WTC11 (cell line): ENCODE measurements around the gene CLEC5A. TPM values are rescaled to one million over a fixed set of nuclear protein-coding genes. Genes with fewer than 3 reads are reported as not detected.

Source experiments
- ATAC-seq: fragments of 200-7000 bp; cut with Tn5 transposase; 2 replicates; pipeline ENCODE4 v1.10.0; 2021; ENCODE audit warnings: mild to moderate bottlenecking, moderate library complexity
- CTCF ChIA-PET: fragments of 300-600 bp; sonication (Branson Sonifier 250); formaldehyde crosslinking; loops from one replicate; lab custom pipeline; 2021; ENCODE audit warnings: antibody characterized with exemption; lab: Charles Lee
- POLR2A ChIA-PET: fragments of 350-600 bp; sonication (Branson Sonifier 250); formaldehyde crosslinking; loops from one replicate; lab custom pipeline; 2021; ENCODE audit warnings: antibody characterized with exemption; lab: Charles Lee
- DNase-seq: peaks from one replicate; pipeline ENCODE4 v3.0.0; 2021; ENCODE audit warnings: low spot score
- H3K27ac Mint-ChIP-seq: 2 replicates; pipeline ENCODE4 v1.8.0; 2021; ENCODE audit warnings: mixed read lengths
- H3K27me3 Mint-ChIP-seq: 2 replicates; pipeline ENCODE4 v1.8.0; 2021; ENCODE audit warnings: low read depth, mild to moderate bottlenecking, moderate library complexity, mixed read lengths
- H3K36me3 Mint-ChIP-seq: 2 replicates; pipeline ENCODE4 v1.8.0; 2021; ENCODE audit warnings: mixed read lengths
- H3K4me1 Mint-ChIP-seq: 2 replicates; pipeline ENCODE4 v1.8.0; 2022; ENCODE audit warnings: mixed read lengths
- H3K4me3 Mint-ChIP-seq: 2 replicates; pipeline ENCODE4 v1.8.0; 2021; ENCODE audit warnings: mild to moderate bottlenecking, moderate library complexity, mixed read lengths
- H3K9me3 Mint-ChIP-seq: 2 replicates; pipeline ENCODE4 v1.8.0; 2021; ENCODE audit warnings: mixed read lengths
- AFF4 ChIP-seq: sonication (generic); formaldehyde crosslinking; IDR thresholded peaks from 2 replicates; pipeline ENCODE4 v1.8.1; 2023; ENCODE audit warnings: mild to moderate bottlenecking, missing genetic modification reagents, borderline replicate concordance
- AR ChIP-seq: fragments of 250-450 bp; sonication (Bioruptor Pico); IDR thresholded peaks from 2 replicates; pipeline ENCODE4 v1.9.0; 2021; ENCODE audit warnings: mild to moderate bottlenecking
- CREM ChIP-seq: sonication (generic); formaldehyde crosslinking; IDR thresholded peaks from 2 replicates; pipeline ENCODE4 v1.8.1; 2022; ENCODE audit warnings: mild to moderate bottlenecking, missing genetic modification reagents, moderate library complexity
- CTCF ChIP-seq: fragments of 200-600 bp; IDR thresholded peaks from 2 replicates; pipeline ENCODE4 v1.8.0; 2022; ENCODE audit warnings: antibody characterized with exemption
- E2F4 ChIP-seq: sonication (generic); formaldehyde crosslinking; IDR thresholded peaks from 2 replicates; pipeline ENCODE4 v1.8.1; 2022; ENCODE audit warnings: low read depth, mild to moderate bottlenecking, moderate library complexity, missing genetic modification reagents, borderline replicate concordance
- E2F5 ChIP-seq: sonication (generic); formaldehyde crosslinking; IDR thresholded peaks from 2 replicates; pipeline ENCODE4 v1.8.1; 2022; ENCODE audit warnings: mild to moderate bottlenecking, moderate library complexity, missing genetic modification reagents
- ESRRA ChIP-seq: sonication (generic); formaldehyde crosslinking; IDR thresholded peaks from 2 replicates; pipeline ENCODE4 v1.8.1; 2022; ENCODE audit warnings: mild to moderate bottlenecking, missing genetic modification reagents, borderline replicate concordance
- ETV6 ChIP-seq: sonication (generic); formaldehyde crosslinking; IDR thresholded peaks from 2 replicates; pipeline ENCODE4 v1.8.1; 2022; ENCODE audit warnings: mild to moderate bottlenecking, missing genetic modification reagents
- GRHL2 ChIP-seq: fragments of 250-450 bp; sonication (Bioruptor Pico); IDR thresholded peaks from 2 replicates; pipeline ENCODE4 v1.8.0; 2022; ENCODE audit warnings: mild to moderate bottlenecking, moderate library complexity; ENCODE audit not compliant: insufficient replicate concordance, severe bottlenecking
- IRF1 ChIP-seq: sonication (generic); formaldehyde crosslinking; IDR thresholded peaks from 2 replicates; pipeline ENCODE4 v1.8.0; 2023; ENCODE audit warnings: missing genetic modification reagents
- MXD4 ChIP-seq: fragments of 250-450 bp; sonication (Bioruptor Pico); IDR thresholded peaks from 2 replicates; pipeline ENCODE4 v1.8.0; 2021; ENCODE audit warnings: mild to moderate bottlenecking, moderate library complexity, borderline replicate concordance
- NR1H2 ChIP-seq: sonication (generic); formaldehyde crosslinking; IDR thresholded peaks from 2 replicates; pipeline ENCODE4 v1.9.0; 2021; ENCODE audit warnings: mild to moderate bottlenecking, moderate library complexity, missing genetic modification reagents
- RORB ChIP-seq: fragments of 250-450 bp; sonication (Bioruptor Pico); IDR thresholded peaks from 2 replicates; pipeline ENCODE4 v1.9.0; 2021; ENCODE audit warnings: mild to moderate bottlenecking
- ZNF121 ChIP-seq: sonication (generic); formaldehyde crosslinking; IDR thresholded peaks from 2 replicates; pipeline ENCODE4 v1.8.0; 2023; ENCODE audit warnings: missing genetic modification reagents
- ZNF138 ChIP-seq: sonication (generic); formaldehyde crosslinking; conservative IDR thresholded peaks from 2 replicates; pipeline ENCODE4 v1.8.1; 2022; ENCODE audit warnings: mild to moderate bottlenecking, moderate library complexity, missing genetic modification reagents
- ZNF532 ChIP-seq: fragments of 250-450 bp; sonication (Bioruptor Pico); IDR thresholded peaks from 2 replicates; pipeline ENCODE4 v1.9.0; 2021; ENCODE audit warnings: mild to moderate bottlenecking, borderline replicate concordance
- ZNF671 ChIP-seq: fragments of 250-450 bp; sonication (Bioruptor Pico); IDR thresholded peaks from 2 replicates; pipeline ENCODE4 v1.8.0; 2021; ENCODE audit warnings: mild to moderate bottlenecking
- total RNA-seq: library from RNA; stranded (reverse); gene quantifications from 3 replicates; pipeline ENCODE4 v1.2.3, GENCODE V29; 2021

CLEC5A gene
- total RNA-seq, 1 experiment from 2014 or later, result not detected

- no peak for TF ChIP-seq ZNF121 (CRISPR knock-in tag)
These were observed 3.1 kb upstream of the CLEC5A start (continued) for GRCh38 chr7:141949911-141950310.

GRCh38 chr7:141949451-141949850 lies 2.7 kb upstream of the CLEC5A start:
- ATAC-seq (no peak), DNase-seq (no peak)
- POLR2A ChIA-PET, result interaction anchor here (0.5 kb wide), 1 partner anchor 22 kb away, joined by 3 read pairs; no protein-coding TSS in a partner anchor
- H3K4me3 Mint-ChIP-seq, result no peak overlapping the region
- peaks cover 5% of the 10 kb centered on the region for H3K4me1 Mint-ChIP-seq
- TF ChIP-seq E2F4 (no peak), CREM (no peak), ZNF138 (no peak), ZNF121 (CRISPR knock-in tag) (no peak), AFF4 (CRISPR knock-in tag) (no peak), MXD4 (no peak), RORB (CRISPR knock-in tag) (no peak), CTCF (no peak), AR (CRISPR knock-in tag) (no peak), NR1H2 (no peak), IRF1 (CRISPR knock-in tag) (no peak)
- no peaks in the 10 kb centered on the region for H3K27me3 Mint-ChIP-seq
- H3K27ac Mint-ChIP-seq, result no peak overlapping the region
- no peaks in the 10 kb centered on the region for H3K36me3 Mint-ChIP-seq
- CTCF ChIA-PET, result no interaction called here
- H3K9me3 Mint-ChIP-seq, result no peaks in the 10 kb centered on the region

- no peak for DNase-seq
- no peaks in the 10 kb centered on the region for H3K27me3 Mint-ChIP-seq
- peaks cover under 1% of the 10 kb centered on the region for H3K4me1 Mint-ChIP-seq
- POLR2A ChIA-PET, result no interaction called here
- no peak overlapping the region for H3K27ac Mint-ChIP-seq
- H3K4me3 Mint-ChIP-seq, result no peak overlapping the region
- no peaks in the 10 kb centered on the region for H3K9me3 Mint-ChIP-seq
- CTCF ChIA-PET, result no interaction called here
- H3K36me3 Mint-ChIP-seq, result no peaks in the 10 kb centered on the region
- ATAC-seq, result no peak
- TF ChIP-seq GRHL2 (CRISPR knock-in tag), result no peak
- no peak for TF ChIP-seq ESRRA (CRISPR knock-in tag)
- no peak for TF ChIP-seq ZNF532 (CRISPR knock-in tag)
- TF ChIP-seq E2F5, result no peak
- no peak for TF ChIP-seq ETV6
- TF ChIP-seq ZNF671, result no peak
These were observed 2.2 kb upstream of the CLEC5A start for GRCh38 chr7:141949021-141949420.
